ENCODE results near the gene HDC.
A peak's percentile ranks its signal among the peaks of the same experiment; 100 is the strongest.

HDC gene

DNA sequence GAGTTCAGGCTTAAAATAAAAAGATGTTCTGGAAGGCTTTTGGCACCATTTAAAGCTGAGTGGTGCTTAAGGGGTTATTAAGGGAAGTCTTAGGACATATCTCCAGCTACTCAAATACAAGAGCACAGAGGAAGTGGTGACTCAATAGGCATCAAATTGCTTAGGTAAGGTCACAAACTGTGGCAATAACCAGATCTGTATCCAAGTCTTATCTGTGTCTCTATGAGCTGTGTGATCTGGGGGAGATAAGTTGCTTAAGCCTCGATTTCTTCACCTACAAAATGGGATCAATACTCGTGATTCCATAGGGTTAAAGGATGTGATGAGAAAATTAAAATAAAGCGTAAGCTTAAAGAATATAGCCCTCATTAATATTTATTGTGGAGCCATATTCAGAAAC, 7.6 kb downstream of the HDC start:
- H3K27ac ChIP-seq (ENCODE audit: insufficient read depth in 1 of 2, low read depth in 1 of 2, low read length in 2 of 2, poor library complexity in 1 of 2, severe bottlenecking in 2 of 2), result no peak overlapping the region
- no peaks in the 10 kb centered on the region for H3K9me3 ChIP-seq (ENCODE audit: control extremely low read depth in 1 of 5, control insufficient read depth in 4 of 5, insufficient read depth in 2 of 5, low read depth in 1 of 5, low read length in 4 of 5)
- POLR2A ChIA-PET, result no interaction called here
- CTCF ChIA-PET, result interaction anchor here (1.1 to 4.7 kb wide), 4 partner anchors 9 to 21 kb away, joined by 3 to 20 read pairs (median 4); no protein-coding TSS in a partner anchor
- DNase-seq, result peak; percentile 22 to 70 (median 42)
- H3K4me3 ChIP-seq (ENCODE audit: control insufficient read depth in 1 of 7, extremely low read depth in 1 of 7, insufficient read depth in 4 of 7, low read depth in 2 of 7, low read length in 6 of 7), result no peak overlapping the region
- no peaks in the 10 kb centered on the region for H3K27me3 ChIP-seq (replicated peaks in 2 of 5; ENCODE audit: control insufficient read depth in 4 of 5, insufficient read depth in 5 of 5, low read length in 4 of 5)
- no CpG with 5 or more reads among the region's 3 CpGs for WGBS (ENCODE audit: insufficient coverage)
- H3K4me1 ChIP-seq (ENCODE audit: control extremely low read depth in 1 of 4, control insufficient read depth in 4 of 4, insufficient read depth in 4 of 4, low read length in 3 of 4), result peaks cover 40 to 50% (median 45%) of the 10 kb centered on the region in 4 experiments
- H3K36me3 ChIP-seq (ENCODE audit: control insufficient read depth in 4 of 4, insufficient read depth in 4 of 4, low read length in 3 of 4), result no peaks in the 10 kb centered on the region

- H3K4me3 ChIP-seq (ENCODE audit: control insufficient read depth in 1 of 7, extremely low read depth in 1 of 7, insufficient read depth in 4 of 7, low read depth in 2 of 7, low read length in 6 of 7), result no peak overlapping the region
- ChIA-PET CTCF (interaction anchor here (1.1 to 4.7 kb wide), 4 partner anchors 9 to 21 kb away, joined by 3 to 20 read pairs (median 4); no protein-coding TSS in a partner anchor), POLR2A (no interaction called here)
- peaks cover 34 to 45% (median 39%) of the 10 kb centered on the region in 4 experiments for H3K4me1 ChIP-seq (ENCODE audit: control extremely low read depth in 1 of 4, control insufficient read depth in 4 of 4, insufficient read depth in 4 of 4, low read length in 3 of 4)
- no peak for DNase-seq
- no peaks in the 10 kb centered on the region for H3K36me3 ChIP-seq (ENCODE audit: control insufficient read depth in 4 of 4, insufficient read depth in 4 of 4, low read length in 3 of 4)
- no peaks in the 10 kb centered on the region for H3K27me3 ChIP-seq (replicated peaks in 2 of 5; ENCODE audit: control insufficient read depth in 4 of 5, insufficient read depth in 5 of 5, low read length in 4 of 5)
- 96% methylated on average over 6 of the region's 8 CpGs for whole genome bisulfite sequencing (ENCODE audit: insufficient coverage)
- no peak overlapping the region for H3K27ac ChIP-seq (ENCODE audit: insufficient read depth in 1 of 2, low read depth in 1 of 2, low read length in 2 of 2, poor library complexity in 1 of 2, severe bottlenecking in 2 of 2)
- no peaks in the 10 kb centered on the region for H3K9me3 ChIP-seq (ENCODE audit: control extremely low read depth in 1 of 5, control insufficient read depth in 4 of 5, insufficient read depth in 2 of 5, low read depth in 1 of 5, low read length in 4 of 5)
Measured at GRCh38 chr15:50257332-50257731, 8.2 kb downstream of the HDC start.

DNA sequence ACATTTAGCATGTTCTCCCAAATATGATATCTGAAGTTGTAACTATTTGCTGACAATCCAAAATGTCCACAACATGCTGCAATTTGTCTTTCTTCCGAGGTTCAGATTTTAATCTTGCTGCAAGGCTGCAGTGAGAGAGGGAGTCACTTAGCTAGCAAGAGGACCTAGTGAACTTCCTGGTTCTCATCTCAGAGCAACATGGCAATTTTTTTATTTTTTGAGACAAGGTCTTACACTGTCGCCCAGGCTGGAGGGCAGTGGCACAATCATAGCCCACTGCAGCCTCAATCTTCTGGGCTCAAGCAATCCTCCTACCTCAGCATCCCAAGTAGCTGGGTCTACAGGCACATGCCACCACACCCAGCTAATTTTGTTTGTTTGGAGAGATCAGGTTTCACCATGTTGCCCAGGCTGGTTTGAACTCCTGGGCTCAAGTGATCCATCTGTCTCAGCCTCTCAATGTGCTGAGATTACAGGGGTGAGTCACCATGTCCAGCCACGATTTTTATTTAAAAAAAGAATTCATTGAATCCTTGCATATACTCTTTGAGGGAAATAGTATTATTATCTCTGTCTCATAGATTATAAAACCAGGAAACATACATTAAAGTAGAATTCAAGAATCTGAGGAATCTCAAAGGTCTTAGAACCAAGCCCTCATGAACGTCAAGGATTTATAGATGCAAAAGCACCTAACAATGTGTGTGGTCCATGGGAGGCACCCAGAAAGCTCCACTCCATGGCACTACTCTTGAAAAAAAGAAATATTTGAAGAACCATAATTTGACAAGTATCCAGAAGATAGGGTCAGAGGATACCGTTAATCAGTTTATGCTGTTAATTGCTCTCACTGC, 9.1 kb downstream of the HDC start:
- ChIA-PET CTCF (interaction anchor here (0.8 to 4.7 kb wide), 5 partner anchors 8 to 22 kb away, joined by 3 to 20 read pairs (median 4); no protein-coding TSS in a partner anchor), POLR2A (no interaction called here)
- 73% methylated on average over 4 of the region's 5 CpGs for WGBS (ENCODE audit: insufficient coverage)
- H3K9me3 ChIP-seq (ENCODE audit: control extremely low read depth in 1 of 5, control insufficient read depth in 4 of 5, insufficient read depth in 2 of 5, low read depth in 1 of 5, low read length in 4 of 5), result no peaks in the 10 kb centered on the region
- no peak overlapping the region for H3K4me3 ChIP-seq (ENCODE audit: control insufficient read depth in 1 of 7, extremely low read depth in 1 of 7, insufficient read depth in 4 of 7, low read depth in 2 of 7, low read length in 6 of 7)
- H3K4me1 ChIP-seq (ENCODE audit: control extremely low read depth in 1 of 4, control insufficient read depth in 4 of 4, insufficient read depth in 4 of 4, low read length in 3 of 4), result peaks cover 27 to 37% (median 35%) of the 10 kb centered on the region in 4 experiments
- no peak overlapping the region for H3K27ac ChIP-seq (ENCODE audit: insufficient read depth in 1 of 2, low read depth in 1 of 2, low read length in 2 of 2, poor library complexity in 1 of 2, severe bottlenecking in 2 of 2)
- peak in 2 of 3 donors; percentile 14 to 48 for DNase-seq
- no peaks in the 10 kb centered on the region for H3K36me3 ChIP-seq (ENCODE audit: control insufficient read depth in 4 of 4, insufficient read depth in 4 of 4, low read length in 3 of 4)
- H3K27me3 ChIP-seq (replicated peaks in 2 of 5; ENCODE audit: control insufficient read depth in 4 of 5, insufficient read depth in 5 of 5, low read length in 4 of 5), result no peaks in the 10 kb centered on the region

DNA sequence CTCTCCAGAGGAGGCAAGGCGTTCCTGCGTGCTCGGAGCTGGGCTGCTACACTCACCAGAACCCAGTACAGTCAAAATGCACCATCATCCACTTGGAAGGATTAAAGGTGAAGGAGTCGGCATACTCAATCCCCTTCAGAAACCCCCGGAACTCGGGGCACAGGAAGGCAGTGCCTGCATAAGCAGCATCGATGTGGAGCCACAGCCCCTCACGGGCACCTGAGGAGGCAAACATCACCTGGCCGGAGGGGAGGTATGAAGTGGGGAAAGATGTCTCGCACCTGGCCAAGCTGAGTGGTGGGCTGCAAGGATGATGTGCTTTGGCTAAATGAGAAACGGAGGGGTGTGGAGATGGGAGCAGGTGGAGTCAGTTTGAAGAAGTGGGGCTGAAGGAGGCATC, 13.0 kb downstream of the HDC start:
- ChIA-PET CTCF (no interaction called here), POLR2A (no interaction called here)
- Histone ChIP-seq H3K4me3 (ENCODE audit: control insufficient read depth in 1 of 7, extremely low read depth in 1 of 7, insufficient read depth in 4 of 7, low read depth in 2 of 7, low read length in 6 of 7) (no peak overlapping the region), H3K27me3 (replicated peaks in 2 of 5; ENCODE audit: control insufficient read depth in 4 of 5, insufficient read depth in 5 of 5, low read length in 4 of 5) (no peaks in the 10 kb centered on the region), H3K36me3 (ENCODE audit: control insufficient read depth in 4 of 4, insufficient read depth in 4 of 4, low read length in 3 of 4) (peaks cover 0 to 3% (median 0%) of the 10 kb centered on the region in 4 experiments), H3K4me1 (ENCODE audit: control extremely low read depth in 1 of 4, control insufficient read depth in 4 of 4, insufficient read depth in 4 of 4, low read length in 3 of 4) (peaks cover 19 to 33% (median 24%) of the 10 kb centered on the region in 4 experiments), H3K9me3 (ENCODE audit: control extremely low read depth in 1 of 5, control insufficient read depth in 4 of 5, insufficient read depth in 2 of 5, low read depth in 1 of 5, low read length in 4 of 5) (no peaks in the 10 kb centered on the region), H3K27ac (ENCODE audit: insufficient read depth in 1 of 2, low read depth in 1 of 2, low read length in 2 of 2, poor library complexity in 1 of 2, severe bottlenecking in 2 of 2) (no peak overlapping the region)
- WGBS (ENCODE audit: insufficient coverage), result 99% methylated on average over 9 of the region's 11 CpGs
- no peak for DNase-seq

DNA sequence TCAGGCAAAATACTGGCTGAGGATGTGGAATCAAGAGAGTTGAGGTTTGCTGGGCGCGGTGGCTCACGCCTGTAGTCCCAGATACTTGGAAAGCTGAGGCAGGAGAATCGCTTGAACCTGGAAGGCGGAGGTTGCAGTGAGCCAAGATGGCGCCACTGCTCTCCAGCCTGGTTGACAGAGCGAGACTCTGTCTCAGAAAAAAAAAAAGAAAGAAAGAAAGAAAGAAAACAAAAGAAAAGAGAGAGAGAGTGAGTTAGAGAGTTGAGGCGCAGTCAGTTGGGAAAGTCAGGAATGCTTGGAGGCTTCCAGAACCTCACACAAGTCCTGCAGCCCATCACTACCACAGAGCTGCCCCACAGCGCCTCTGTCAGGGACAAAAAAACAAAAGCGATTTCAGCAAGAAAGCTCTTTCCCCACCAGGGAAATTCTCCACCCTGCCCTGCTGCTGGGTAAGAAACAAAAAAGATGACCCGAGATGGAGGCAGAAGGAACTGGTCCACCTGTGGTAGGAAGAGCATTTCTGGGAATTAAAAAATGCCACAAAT, 13.8 kb downstream of the HDC start:
- Histone ChIP-seq H3K4me3 (ENCODE audit: control insufficient read depth in 1 of 7, extremely low read depth in 1 of 7, insufficient read depth in 4 of 7, low read depth in 2 of 7, low read length in 6 of 7) (no peak overlapping the region), H3K27me3 (replicated peaks in 2 of 5; ENCODE audit: control insufficient read depth in 4 of 5, insufficient read depth in 5 of 5, low read length in 4 of 5) (no peaks in the 10 kb centered on the region), H3K4me1 (ENCODE audit: control extremely low read depth in 1 of 4, control insufficient read depth in 4 of 4, insufficient read depth in 4 of 4, low read length in 3 of 4) (peaks cover 16 to 33% (median 27%) of the 10 kb centered on the region in 4 experiments), H3K27ac (ENCODE audit: insufficient read depth in 1 of 2, low read depth in 1 of 2, low read length in 2 of 2, poor library complexity in 1 of 2, severe bottlenecking in 2 of 2) (no peak overlapping the region), H3K9me3 (ENCODE audit: control extremely low read depth in 1 of 5, control insufficient read depth in 4 of 5, insufficient read depth in 2 of 5, low read depth in 1 of 5, low read length in 4 of 5) (no peaks in the 10 kb centered on the region), H3K36me3 (ENCODE audit: control insufficient read depth in 4 of 4, insufficient read depth in 4 of 4, low read length in 3 of 4) (peaks cover 0 to 3% (median 0%) of the 10 kb centered on the region in 4 experiments)
- ChIA-PET CTCF (interaction anchor here (1.0 kb wide), 2 partner anchors 8 to 27 kb away, joined by 3 to 5 read pairs; no protein-coding TSS in a partner anchor), POLR2A (no interaction called here)
- no peak for DNase-seq
- WGBS (ENCODE audit: insufficient coverage), result 98% methylated on average over 11 of the region's 11 CpGs

DNA sequence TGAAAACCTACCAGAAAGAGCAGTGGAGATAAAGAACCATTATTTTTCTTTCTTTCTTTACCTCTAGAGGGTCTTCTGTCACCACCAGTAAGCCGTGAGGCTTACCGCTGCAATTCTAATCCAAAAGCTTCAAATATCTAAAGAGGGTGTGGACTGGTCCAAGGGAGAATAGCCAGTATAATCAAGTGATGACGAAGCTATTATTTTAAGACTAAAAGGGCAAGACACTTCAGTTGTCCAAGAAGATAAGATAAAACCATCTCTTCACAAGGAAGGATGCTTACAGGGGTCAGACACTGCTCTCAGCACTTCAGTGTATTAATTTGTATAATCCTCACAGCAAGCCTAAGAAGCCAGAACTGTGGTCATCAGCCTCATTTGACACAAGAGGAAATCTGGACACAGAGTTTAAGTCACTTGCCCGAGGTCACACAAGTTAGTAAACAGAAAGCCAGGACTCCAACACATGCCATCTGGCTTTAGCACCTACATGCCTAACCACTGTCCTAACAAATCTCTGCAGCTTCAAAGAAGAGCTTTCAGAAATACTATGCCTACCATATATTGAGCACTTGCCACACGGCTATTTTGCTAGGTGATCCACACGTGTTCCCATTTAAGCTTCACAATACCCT, 14.6 kb downstream of the HDC start:
- ChIA-PET CTCF (interaction anchor here (1.0 to 1.5 kb wide), 3 partner anchors 9 to 28 kb away, joined by 3 to 5 read pairs (median 4); no protein-coding TSS in a partner anchor), POLR2A (no interaction called here)
- H3K27me3 ChIP-seq (replicated peaks in 2 of 5; ENCODE audit: control insufficient read depth in 4 of 5, insufficient read depth in 5 of 5, low read length in 4 of 5), result no peaks in the 10 kb centered on the region
- DNase-seq, result no peak
- peaks cover 0 to 3% (median 0%) of the 10 kb centered on the region in 4 experiments for H3K36me3 ChIP-seq (ENCODE audit: control insufficient read depth in 4 of 4, insufficient read depth in 4 of 4, low read length in 3 of 4)
- peaks cover 10 to 33% (median 25%) of the 10 kb centered on the region in 4 experiments for H3K4me1 ChIP-seq (ENCODE audit: control extremely low read depth in 1 of 4, control insufficient read depth in 4 of 4, insufficient read depth in 4 of 4, low read length in 3 of 4)
- no peaks in the 10 kb centered on the region for H3K9me3 ChIP-seq (ENCODE audit: control extremely low read depth in 1 of 5, control insufficient read depth in 4 of 5, insufficient read depth in 2 of 5, low read depth in 1 of 5, low read length in 4 of 5)
- H3K27ac ChIP-seq (ENCODE audit: insufficient read depth in 1 of 2, low read depth in 1 of 2, low read length in 2 of 2, poor library complexity in 1 of 2, severe bottlenecking in 2 of 2), result no peak overlapping the region
- H3K4me3 ChIP-seq (ENCODE audit: control insufficient read depth in 1 of 7, extremely low read depth in 1 of 7, insufficient read depth in 4 of 7, low read depth in 2 of 7, low read length in 6 of 7), result no peak overlapping the region
- 98% methylated on average over 4 of the region's 6 CpGs for WGBS (ENCODE audit: insufficient coverage)

All from common myeloid progenitor, CD34-positive (primary cell).